ENCODE results near the gene FCHSD2.

DNA sequence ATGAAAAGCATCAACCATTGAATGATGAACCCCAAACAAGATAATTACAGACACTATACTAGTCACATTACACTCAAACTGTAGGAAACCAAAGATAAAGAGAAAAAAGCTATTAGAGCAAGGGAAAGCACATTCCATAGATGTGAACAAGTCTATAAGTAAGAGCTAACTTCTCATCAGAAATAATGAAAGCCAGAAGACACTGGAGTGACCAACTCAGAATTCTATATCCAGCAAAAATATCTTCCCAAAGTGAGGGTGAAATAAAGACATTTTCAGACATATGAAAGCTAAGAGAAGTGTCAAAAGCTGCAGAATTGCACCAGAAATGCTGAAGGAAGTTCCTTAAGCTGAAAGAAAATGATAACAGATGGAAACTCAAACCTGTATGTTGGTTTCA is 17.3 kb downstream of the FCHSD2 start:
- TF ChIP-seq CTCF (conservative IDR thresholded peaks at IDR 0.05 in 1 of 2, IDR thresholded peaks at IDR 0.05 in 1 of 2; ENCODE audit: low read depth in 1 of 2, low read length in 2 of 2) (no peak), EZH2 (IDR thresholded peaks at IDR 0.05; ENCODE audit: low read length, missing control alignments) (no peak)
